DMS53 treated with DMSO at 0.1 percent for 48 hours (cell line): ENCODE measurements around the gene COPS6.
A peak's percentile ranks its signal among the peaks of the same experiment; 100 is the strongest.

ENCODE experiments used
- DNase-seq: peaks from one replicate; lab custom pipeline; 2025; ENCODE audit not compliant: unreplicated experiment; lab: John Stamatoyannopoulos, UW

Gene COPS6

DNA sequence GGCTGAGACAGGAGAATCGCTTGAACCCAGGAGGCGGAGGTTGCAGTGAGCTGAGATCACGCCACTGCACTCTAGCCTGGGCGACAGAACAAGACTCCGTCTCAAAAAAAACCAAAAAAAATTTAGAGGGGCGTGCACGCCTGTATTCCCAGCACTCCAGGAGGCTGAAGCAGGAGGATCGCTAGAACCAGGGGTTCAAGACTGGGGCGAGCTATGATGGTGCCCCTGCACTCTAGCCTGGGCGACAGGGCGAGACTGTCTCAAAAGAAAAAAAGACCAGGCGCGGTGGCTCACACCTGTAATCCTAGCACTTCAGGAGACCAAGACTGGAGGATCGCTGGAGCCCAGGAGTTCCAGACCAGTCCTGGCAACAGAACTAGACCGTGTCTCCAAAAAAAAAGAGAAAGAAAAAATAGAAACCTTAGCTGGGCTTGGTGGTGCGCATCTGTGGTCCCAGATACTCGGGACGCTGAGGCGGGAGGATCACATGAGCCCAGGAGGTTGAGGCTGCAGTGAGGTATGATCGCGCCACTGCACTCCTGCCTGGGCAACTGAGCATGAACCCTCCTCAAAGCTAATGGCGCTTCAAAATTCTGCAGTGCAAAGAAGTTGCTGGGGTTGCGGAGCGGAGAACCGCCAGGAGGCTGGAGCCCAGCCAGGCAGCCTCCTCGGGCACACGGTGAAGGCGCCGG lies 37.6 kb downstream of the COPS6 start:
- no peak for DNase-seq

DNA sequence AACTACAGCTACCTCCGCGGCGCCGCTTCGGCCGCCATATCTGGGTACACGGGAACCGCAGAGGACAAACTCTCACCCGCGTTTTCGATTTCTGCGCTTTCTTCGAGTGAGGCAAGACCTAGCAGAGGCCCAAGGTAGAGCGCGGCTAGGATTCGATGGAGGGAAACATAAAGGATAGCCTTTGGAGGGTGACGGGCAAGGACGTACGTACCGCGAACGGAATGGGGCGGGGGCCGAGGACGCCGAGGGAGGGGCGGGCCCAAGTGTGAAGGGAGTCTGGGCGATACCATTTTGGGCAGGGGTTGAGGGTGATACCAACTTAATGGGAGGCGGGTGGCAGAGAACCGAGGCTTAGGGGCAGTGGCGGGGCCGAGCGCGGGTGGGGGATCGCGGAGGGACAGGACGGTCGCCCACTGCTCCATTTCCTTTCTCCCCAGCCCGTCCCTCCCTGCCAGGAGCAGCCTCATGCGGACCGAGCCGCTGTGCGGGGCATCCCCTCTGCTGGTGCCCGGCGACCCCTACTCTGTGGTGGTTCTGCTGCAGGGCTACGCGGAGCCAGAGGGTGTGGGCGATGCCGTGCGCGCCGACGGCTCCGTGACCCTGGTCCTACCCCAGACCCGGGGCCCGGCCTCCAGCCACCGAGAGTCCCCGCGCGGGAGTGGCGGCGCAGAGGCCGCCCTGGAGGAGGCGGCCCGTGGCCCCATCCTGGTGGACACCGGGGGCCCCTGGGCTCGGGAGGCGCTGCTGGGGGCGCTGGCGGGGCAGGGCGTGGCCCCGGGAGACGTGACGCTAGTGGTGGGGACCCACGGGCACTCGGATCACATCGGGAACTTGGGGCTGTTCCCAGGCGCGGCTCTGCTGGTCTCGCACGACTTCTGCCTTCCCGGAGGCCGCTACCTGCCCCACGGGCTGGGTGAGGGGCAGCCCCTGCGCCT lies 38.4 kb downstream of the COPS6 start, which contains the start of gene MBLAC1:
MBLAC1 (plus strand) TSS at position 37 of the 935 bp plus-strand sequence; CDS start at position 466, 429 bp downstream.
- DNase-seq, result peak; percentile 89

DNA sequence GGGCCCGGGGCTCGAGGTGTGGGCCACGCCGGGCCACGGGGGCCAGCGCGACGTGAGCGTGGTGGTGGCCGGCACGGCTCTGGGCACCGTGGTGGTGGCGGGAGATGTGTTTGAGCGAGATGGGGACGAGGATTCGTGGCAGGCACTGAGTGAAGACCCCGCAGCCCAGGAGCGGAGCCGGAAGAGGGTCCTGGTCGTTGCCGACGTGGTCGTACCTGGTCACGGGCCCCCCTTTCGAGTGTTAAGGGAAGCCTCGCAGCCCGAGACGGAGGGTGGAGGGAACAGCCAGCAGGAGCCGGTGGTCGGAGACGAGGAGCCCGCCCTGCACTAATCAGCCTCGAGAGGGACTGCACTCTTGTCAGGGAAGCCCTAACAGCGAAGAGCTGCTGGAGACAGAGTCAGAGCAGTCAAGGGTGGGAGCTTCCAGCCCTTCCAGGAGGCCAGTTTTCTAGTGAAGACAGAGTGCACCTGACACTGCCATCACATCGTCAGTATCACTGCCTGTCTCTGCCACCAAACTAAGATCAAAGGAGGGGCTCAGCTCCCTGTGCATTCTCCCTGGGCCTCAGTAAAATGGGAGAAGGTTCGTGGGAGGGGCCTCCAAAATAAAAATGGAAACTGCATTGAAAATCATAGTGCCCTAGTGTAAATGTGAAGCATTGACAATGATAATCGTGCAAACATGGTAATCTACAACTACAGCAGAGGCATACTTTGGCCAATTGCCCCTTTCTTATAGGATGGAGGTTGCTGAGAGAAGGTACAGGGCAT lies 39.3 kb downstream of the COPS6 start:
- DNase-seq, result peak; percentile 52

DNA sequence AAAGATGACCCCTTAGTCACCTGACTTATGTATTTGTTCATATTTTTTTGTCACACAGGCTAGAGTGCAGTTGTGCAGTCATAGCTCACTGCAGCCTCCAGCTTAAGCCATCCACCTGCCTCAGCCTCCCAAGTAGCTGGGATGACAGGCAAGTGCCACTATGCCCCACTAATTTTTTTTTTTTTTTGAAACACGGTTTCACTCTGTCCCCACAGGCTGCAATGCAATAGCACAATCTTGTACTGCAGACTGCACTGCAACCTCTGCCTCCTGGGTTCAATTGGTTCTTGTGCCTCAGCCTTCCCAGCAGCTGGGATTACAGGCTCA lies 39.8 kb downstream of the COPS6 start:
- no peak for DNase-seq

DNA sequence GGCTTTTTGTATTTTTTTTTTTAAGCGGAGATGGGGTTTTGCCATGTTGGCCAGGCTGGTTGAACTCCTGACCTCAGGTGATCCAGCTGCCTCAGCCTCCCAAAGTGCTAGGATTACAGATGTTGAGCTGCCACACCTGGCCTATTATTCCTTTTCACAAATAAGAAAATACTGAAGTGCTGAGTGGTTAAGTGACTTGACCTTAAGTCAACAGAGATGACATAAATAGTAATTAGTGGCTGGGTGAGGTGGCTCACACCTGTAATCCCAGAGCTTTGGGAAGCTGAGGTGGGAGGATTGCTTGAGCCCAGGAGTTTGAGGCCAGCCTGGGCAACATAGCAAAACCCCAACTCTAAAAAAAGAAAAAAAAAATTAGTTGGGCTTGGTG lies 41.4 kb downstream of the COPS6 start:
- peak; percentile 93 for DNase-seq

DNA sequence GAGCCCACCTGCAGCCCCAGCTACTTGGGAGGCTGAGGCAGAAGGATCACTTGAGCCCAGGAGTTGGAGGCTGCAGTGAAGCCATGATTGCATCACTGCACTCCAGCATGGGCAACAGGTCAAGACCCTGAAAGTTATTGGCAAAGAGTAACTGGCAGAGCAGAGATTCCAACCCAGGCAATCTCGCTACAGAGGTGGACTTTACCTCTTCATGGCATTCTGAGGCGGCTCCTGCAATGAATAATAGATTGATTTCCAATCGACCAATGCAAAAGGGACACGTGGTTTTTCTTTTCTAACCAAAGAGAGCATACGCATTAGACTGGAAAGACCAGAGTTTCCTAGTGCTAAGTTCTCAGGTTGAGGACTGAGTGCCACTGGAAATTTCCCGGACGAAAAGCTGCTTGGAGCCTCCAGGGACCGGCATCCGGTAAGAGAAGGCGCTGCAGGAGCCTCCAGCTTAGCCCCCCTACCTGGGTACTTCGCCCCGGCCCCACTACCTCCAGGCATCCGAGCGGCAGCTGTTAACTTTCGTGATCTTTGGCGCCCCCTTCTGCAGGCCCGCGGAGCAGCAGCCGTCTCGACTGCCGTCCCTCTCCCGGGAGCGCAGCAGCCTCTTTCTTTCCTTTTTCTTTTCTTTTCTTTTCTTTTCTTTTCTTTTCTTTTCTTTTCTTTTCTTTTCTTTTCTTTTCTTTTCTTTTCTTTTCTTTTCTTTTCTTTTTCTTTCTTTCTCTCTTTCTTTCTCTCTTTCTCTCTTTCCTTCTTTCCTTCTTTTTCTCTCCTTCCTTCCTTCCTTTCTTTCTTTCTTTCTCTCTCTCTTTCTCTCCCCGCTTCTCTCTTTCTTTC lies 42.1 kb downstream of the COPS6 start:
- DNase-seq, result peak; percentile 88

DNA sequence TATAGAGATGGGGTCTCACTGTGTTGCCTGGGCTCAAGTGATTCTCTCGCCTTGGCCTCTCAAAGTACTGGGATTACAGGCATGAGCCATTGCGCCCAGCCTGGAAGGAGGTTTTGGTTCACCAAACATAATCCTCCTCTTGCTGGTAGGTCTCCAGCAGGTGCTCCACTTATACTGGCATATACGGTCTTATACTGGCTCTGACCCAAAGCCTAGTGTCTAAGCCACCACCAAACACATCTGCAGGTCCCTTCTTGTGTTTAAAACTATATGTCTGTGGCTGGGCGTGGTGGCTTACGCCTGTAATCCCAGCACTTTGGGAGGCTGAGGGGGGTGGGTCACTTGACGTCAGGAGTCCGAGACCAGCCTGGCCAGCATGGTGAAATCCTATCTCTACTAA lies 43.4 kb downstream of the COPS6 start:
- peak; percentile 29 for DNase-seq

DNA sequence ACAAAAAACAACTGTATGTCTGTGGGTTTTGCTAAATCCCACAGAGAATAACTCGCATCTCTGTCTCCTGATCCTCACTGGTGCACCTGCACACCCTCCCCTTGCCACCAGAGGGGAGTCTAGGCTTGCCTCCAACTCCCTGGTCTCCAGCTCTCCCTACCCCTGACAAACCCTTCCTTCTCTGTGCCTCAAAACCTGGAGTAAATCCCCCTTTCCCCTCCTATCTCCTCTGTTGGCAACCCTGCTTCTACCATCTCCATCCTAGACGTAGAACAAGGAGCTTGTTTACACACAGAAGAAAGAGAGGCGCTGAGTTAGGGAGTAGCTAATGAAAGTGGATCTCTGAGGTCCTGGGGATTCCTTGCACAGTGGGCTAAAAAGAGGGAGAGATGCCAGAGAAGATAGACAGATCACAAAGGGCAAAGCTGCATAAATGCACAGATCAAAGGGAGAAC lies 44.0 kb downstream of the COPS6 start:
- DNase-seq, result peak; percentile 68

DNA sequence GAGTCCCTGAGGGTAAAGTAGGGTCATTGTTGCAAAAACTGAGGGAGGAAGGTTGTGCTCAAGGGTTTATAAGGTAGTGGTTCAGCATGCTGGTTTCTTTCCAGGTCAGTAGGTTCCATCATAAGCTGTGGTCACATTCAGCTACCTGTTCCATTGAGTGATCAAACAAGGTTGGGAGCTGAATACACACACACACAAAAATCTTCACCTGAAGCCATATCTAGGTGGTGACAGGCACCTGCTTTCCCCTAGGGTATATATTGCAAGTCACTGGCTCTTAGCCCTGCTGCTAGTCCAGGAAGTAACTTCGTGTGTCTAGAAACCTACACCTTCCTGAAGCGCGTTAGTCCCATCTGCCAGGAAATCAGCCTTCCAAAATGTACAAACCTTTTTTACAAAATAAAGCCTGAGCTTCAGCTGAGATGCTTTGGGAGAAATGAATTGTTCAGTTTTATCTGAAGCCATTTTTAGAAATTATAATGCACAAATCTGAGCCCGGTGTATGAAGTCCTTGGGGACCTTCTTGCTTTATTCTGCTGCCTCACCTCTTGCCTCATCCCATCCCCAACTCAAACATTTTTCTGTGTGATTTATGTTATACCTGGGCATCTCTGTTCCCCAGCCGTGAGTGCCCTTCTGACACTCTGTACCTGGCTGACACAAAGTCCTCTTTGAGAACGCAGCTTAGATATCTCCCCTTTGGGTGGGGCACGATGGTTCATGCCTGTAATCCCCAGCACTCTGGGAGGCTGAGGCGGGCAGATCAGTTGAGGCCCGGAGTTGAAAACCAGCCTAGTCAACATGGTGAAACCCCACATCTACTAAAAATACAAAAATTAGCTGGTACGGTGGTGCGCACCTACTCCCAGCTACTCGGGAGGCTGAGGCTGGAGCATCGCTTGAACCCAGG lies 49.3 kb downstream of the COPS6 start:
- DNase-seq, result peak; percentile 37

DNA sequence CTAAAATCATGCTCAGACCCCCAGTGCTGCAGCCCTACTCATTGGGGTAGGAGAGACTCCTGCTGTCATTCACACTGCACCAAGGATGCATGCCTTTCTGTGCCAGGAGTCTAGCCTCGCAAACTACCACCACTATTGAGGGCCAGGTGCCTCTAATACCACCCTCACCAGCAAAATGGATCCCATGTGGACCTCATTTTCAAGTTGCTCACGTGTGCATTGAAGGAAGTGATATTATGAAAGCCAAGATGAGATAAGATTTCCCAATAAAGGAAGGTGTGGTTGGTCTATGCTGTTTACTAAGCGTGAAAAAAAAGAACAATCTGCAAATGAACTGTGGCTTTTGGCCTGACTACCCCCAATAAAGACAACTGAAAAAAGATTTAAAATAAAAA lies 52.8 kb downstream of the COPS6 start:
- DNase-seq, result no peak
